Activated T-helper 1 cell treated with Interleukin-2 at 50 U/mL for 16 hours (primary cell): ENCODE results near the gene BIRC7.

Experiments used
- DNase-seq: peaks from one replicate; pipeline ENCODE4 v3.0.0-alpha.2; 2020; ENCODE audit warnings: low read depth

Gene BIRC7

GRCh38 chr20:63265891-63266515 lies 30.3 kb downstream of the BIRC7 start:
- no peak for DNase-seq

- DNase-seq, result no peak
These were observed 32.0 kb downstream of the BIRC7 start for GRCh38 chr20:63267691-63268090.

GRCh38 chr20:63268256-63268655 lies 32.6 kb downstream of the BIRC7 start:
- no peak for DNase-seq

GRCh38 chr20:63268671-63269439 lies 33.1 kb downstream of the BIRC7 start:
- DNase-seq, result no peak

GRCh38 chr20:63269724-63270123 lies 34.0 kb downstream of the BIRC7 start:
- no peak for DNase-seq

GRCh38 chr20:63270606-63271325 lies 35.1 kb downstream of the BIRC7 start:
- no peak for DNase-seq

- DNase-seq, result peak; percentile 80
These were observed 36.7 kb downstream of the BIRC7 start, which contains the start of gene ARFGAP1 for GRCh38 chr20:63272105-63273058. TSS of gene ARFGAP1 (plus strand) at chr20:63272813. CDS start at chr20:63275581, 2,768 bp downstream.

- DNase-seq, result no peak
These were observed 37.4 kb downstream of the BIRC7 start for GRCh38 chr20:63273059-63273579.

GRCh38 chr20:63273635-63274380 lies 38.1 kb downstream of the BIRC7 start:
- no peak for DNase-seq

- DNase-seq, result no peak
These were observed 38.9 kb downstream of the BIRC7 start for GRCh38 chr20:63274381-63275228.

- no peak for DNase-seq
These were observed 40.1 kb downstream of the BIRC7 start for GRCh38 chr20:63275825-63276224.

GRCh38 chr20:63276956-63277355 lies 41.3 kb downstream of the BIRC7 start:
- no peak for DNase-seq

- no peak for DNase-seq
These were observed 42.0 kb downstream of the BIRC7 start for GRCh38 chr20:63277466-63278272.

- DNase-seq, result no peak
These were observed 43.0 kb downstream of the BIRC7 start for GRCh38 chr20:63278661-63279060.

GRCh38 chr20:63279931-63280330 lies 44.2 kb downstream of the BIRC7 start:
- DNase-seq, result no peak

- no peak for DNase-seq
These were observed 44.7 kb downstream of the BIRC7 start for GRCh38 chr20:63280371-63280770.

- DNase-seq, result no peak
These were observed 45.3 kb downstream of the BIRC7 start for GRCh38 chr20:63280929-63281545.
